ENCODE results near the gene SQSTM1. TPM values are rescaled to one million over a fixed set of nuclear protein-coding genes. Genes with fewer than 3 reads are reported as not detected.

Gene SQSTM1
- total and polyA plus RNA-seq, 2 of the 8 experiments (the other 6 are each of a cell fraction or from before 2014, with no cell fraction given): 78.6 to 110 TPM

GRCh38 chr5:179818746-179819295 is 1.9 kb upstream of the SQSTM1 start (continued):
- TF ChIP-seq CTCF (IDR thresholded peaks at IDR 0.05; ENCODE audit: control extremely low read depth in 1 of 3, insufficient read depth in 1 of 3, low read depth in 1 of 3, low read length in 3 of 3): no peak
- TF ChIP-seq BRCA1 (IDR thresholded peaks at IDR 0.05; ENCODE audit: low read depth, low read length): no peak
- TF ChIP-seq, protein P1, sequence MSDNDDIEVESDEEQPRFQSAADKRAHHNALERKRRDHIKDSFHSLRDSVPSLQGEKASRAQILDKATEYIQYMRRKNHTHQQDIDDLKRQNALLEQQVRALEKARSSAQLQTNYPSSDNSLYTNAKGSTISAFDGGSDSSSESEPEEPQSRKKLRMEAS (IDR thresholded peaks at IDR 0.05): no peak; the same call in 1 of the 2 replicates
- TF ChIP-seq CHD1 (IDR thresholded peaks at IDR 0.05; ENCODE audit: low read depth, low read length): no peak
- TF ChIP-seq KDM5A (IDR thresholded peaks at IDR 0.05; ENCODE audit: low read length): no peak
- peak; percentile 79 for TF ChIP-seq CREB1 (IDR thresholded peaks at IDR 0.05)
- peak; percentile 63 for TF ChIP-seq CTBP2 (IDR thresholded peaks at IDR 0.05; ENCODE audit: borderline replicate concordance, insufficient read depth, insufficient read length, low read length)
- no peak; a peak in 1 of 4 replicates for TF ChIP-seq RAD21 (IDR thresholded peaks at IDR 0.05 in 1 of 2, conservative IDR thresholded peaks at IDR 0.05 in 1 of 2; ENCODE audit: low read depth in 2 of 2, low read length in 2 of 2)
- TF ChIP-seq HDAC2 (IDR thresholded peaks at IDR 0.05; ENCODE audit: borderline replicate concordance in 1 of 2, low read depth in 2 of 2, low read length in 2 of 2): no peak
- TF ChIP-seq NRF1 (IDR thresholded peaks at IDR 0.05; ENCODE audit: low read depth, low read length): no peak
- TF ChIP-seq CBX5 (IDR thresholded peaks at IDR 0.05; ENCODE audit: low read depth, low read length): no peak
- TF ChIP-seq JUND (IDR thresholded peaks at IDR 0.05; ENCODE audit: low read length): peak; percentile 91
- no peak for TF ChIP-seq HDAC6 (IDR thresholded peaks at IDR 0.05; ENCODE audit: low read depth, low read length)
- peak; percentile 61; the same call in 1 of the 2 replicates for TF ChIP-seq CEBPB (IDR thresholded peaks at IDR 0.05; ENCODE audit: low read depth, low read length)

All from H1 (cell line).